Astrocyte (in vitro differentiated cells and primary cell): Measurements from ENCODE around the gene DHX58. TPM values are rescaled to one million over a fixed set of nuclear protein-coding genes. Genes with fewer than 3 reads are reported as not detected.

Experiments
- DNase-seq: peaks from one replicate; pipeline ENCODE4 v3.0.0-alpha.2; 2010; ENCODE audit warnings: low read depth
- FAIRE-seq: peaks from 2 replicates; lab custom pipeline; 2011; peaks lifted over from hg19 to GRCh38; lab: Jason Lieb, UNC
- H2AFZ ChIP-seq: 2 replicates; pipeline ENCODE4 v1.6.0; 2012; ENCODE audit warnings: low read depth, low read length, inconsistent platforms
- H3K27ac ChIP-seq: 2 replicates; pipeline ENCODE4 v1.5.1; 2011; ENCODE audit warnings: low read depth, low read length, inconsistent platforms
- H3K27me3 ChIP-seq: 2 replicates; pipeline ENCODE4 v1.6.0; 2011; ENCODE audit warnings: low read length, inconsistent platforms; ENCODE audit not compliant: insufficient read depth
- H3K36me3 ChIP-seq: 2 replicates; pipeline ENCODE4 v1.5.1; 2011; ENCODE audit warnings: low read length, inconsistent platforms; ENCODE audit not compliant: insufficient read depth
- H3K4me1 ChIP-seq: 2 replicates; pipeline ENCODE4 v1.5.1; 2011; ENCODE audit warnings: low read length, inconsistent platforms; ENCODE audit not compliant: insufficient read depth
- H3K4me2 ChIP-seq: 2 replicates; pipeline ENCODE4 v1.6.0; 2012; ENCODE audit warnings: low read length, inconsistent platforms
- H3K4me3 ChIP-seq: 2 replicates; pipeline ENCODE4 v1.5.1; 2011; ENCODE audit warnings: low read depth, mild to moderate bottlenecking, low read length, inconsistent platforms; ENCODE audit not compliant: insufficient read depth
- H3K79me2 ChIP-seq: 2 replicates; pipeline ENCODE4 v1.6.0; 2012; ENCODE audit warnings: mild to moderate bottlenecking, low read length, inconsistent platforms; ENCODE audit not compliant: insufficient read depth
- H3K9ac ChIP-seq: 2 replicates; pipeline ENCODE4 v1.6.0; 2012; ENCODE audit warnings: mild to moderate bottlenecking, low read length, inconsistent platforms
- H3K9me3 ChIP-seq: 2 replicates; pipeline ENCODE4 v1.5.1; 2012; ENCODE audit warnings: low read depth, mild to moderate bottlenecking, low read length, inconsistent platforms; ENCODE audit not compliant: insufficient read depth
- H4K20me1 ChIP-seq: 2 replicates; pipeline ENCODE4 v1.6.0; 2012; ENCODE audit warnings: low read length, inconsistent platforms; ENCODE audit not compliant: insufficient read depth
- H3K27ac Mint-ChIP-seq: one replicate; pipeline ENCODE4 v1.8.0; 2021; ENCODE audit warnings: mild to moderate bottlenecking, mixed read lengths; ENCODE audit not compliant: unreplicated experiment
- H3K27me3 Mint-ChIP-seq: one replicate; pipeline ENCODE4 v1.8.0; 2021; ENCODE audit warnings: low read depth, mixed read lengths; ENCODE audit not compliant: unreplicated experiment
- H3K36me3 Mint-ChIP-seq: one replicate; pipeline ENCODE4 v1.8.0; 2021; ENCODE audit warnings: low read depth, mixed read lengths; ENCODE audit not compliant: unreplicated experiment
- H3K4me1 Mint-ChIP-seq: one replicate; pipeline ENCODE4 v1.8.0; 2021; ENCODE audit warnings: low read depth, mixed read lengths; ENCODE audit not compliant: unreplicated experiment
- H3K4me3 Mint-ChIP-seq: one replicate; pipeline ENCODE4 v1.8.0; 2021; ENCODE audit warnings: mild to moderate bottlenecking, moderate library complexity, mixed read lengths; ENCODE audit not compliant: unreplicated experiment
- H3K9me3 Mint-ChIP-seq: one replicate; pipeline ENCODE4 v1.8.0; 2021; ENCODE audit warnings: mild to moderate bottlenecking, mixed read lengths; ENCODE audit not compliant: unreplicated experiment
- CTCF ChIP-seq: IDR thresholded peaks from 2 replicates; pipeline ENCODE4 v1.5.1; 2011; ENCODE audit warnings: low read depth, mild to moderate bottlenecking, inconsistent platforms, low read length, moderate library complexity; ENCODE audit not compliant: insufficient read depth
- EZH2 ChIP-seq: IDR thresholded peaks from 2 replicates; pipeline ENCODE4 v1.6.1; 2012; ENCODE audit warnings: mild to moderate bottlenecking, low read length, inconsistent platforms; ENCODE audit not compliant: insufficient read depth
- total RNA-seq: library from RNA; stranded (reverse); gene quantifications from 2 replicates; pipeline ENCODE4 v1.2.1, GENCODE V29; 2021

The DHX58 gene
- total RNA-seq, 1 donor from 2014 or later: 5.4 TPM

GRCh38 chr17:42122371-42123303 lies 10.1 kb upstream of the DHX58 start, which contains the start of gene HSPB9:
Gene HSPB9 (plus strand): TSS chr17:42122804. CDS start chr17:42122851, 47 bp downstream.
- Histone ChIP-seq H3K4me2 (peak within 1 kb of the TSS; percentile 79), H4K20me1 (peaks cover 10% of the 10 kb centered on the region), H3K4me1 (peaks cover 4% of the 10 kb centered on the region), H3K79me2 (no peaks in the 10 kb centered on the region), H3K9ac (no peak within 1 kb of the TSS), H3K36me3 (peaks cover 8% of the 10 kb centered on the region), H3K27ac (no peak within 1 kb of the TSS), H3K4me3 (no peak within 1 kb of the TSS), H3K27me3 (no peaks in the 10 kb centered on the region), H3K9me3 (no peaks in the 10 kb centered on the region), H2AFZ (no peak within 1 kb of the TSS)
- FAIRE-seq (no peak), DNase-seq (no peak)
- H3K4me1 Mint-ChIP-seq: peaks cover 3% of the 10 kb centered on the region
- H3K27me3 Mint-ChIP-seq: no peaks in the 10 kb centered on the region
- H3K36me3 Mint-ChIP-seq: peaks cover 6% of the 10 kb centered on the region
- H3K27ac Mint-ChIP-seq: peak within 1 kb of the TSS; percentile 78
- TF ChIP-seq EZH2: no peak
- H3K9me3 Mint-ChIP-seq: no peaks in the 10 kb centered on the region
- peak within 1 kb of the TSS; percentile 73 for H3K4me3 Mint-ChIP-seq

- Histone ChIP-seq H2AFZ (no peak within 1 kb of the TSS), H4K20me1 (peaks cover 10% of the 10 kb centered on the region), H3K4me2 (peak within 1 kb of the TSS; percentile 79), H3K36me3 (no peaks in the 10 kb centered on the region), H3K79me2 (no peaks in the 10 kb centered on the region), H3K27me3 (no peaks in the 10 kb centered on the region), H3K4me3 (peak within 1 kb of the TSS; percentile 26), H3K4me1 (peaks cover 4% of the 10 kb centered on the region), H3K9ac (peak within 1 kb of the TSS; percentile 52), H3K9me3 (no peaks in the 10 kb centered on the region), H3K27ac (no peak within 1 kb of the TSS)
- peak within 1 kb of the TSS; percentile 78 for H3K27ac Mint-ChIP-seq
- H3K9me3 Mint-ChIP-seq: no peaks in the 10 kb centered on the region
- DNase-seq (peak; percentile 48), FAIRE-seq (no peak)
- TF ChIP-seq CTCF (no peak), EZH2 (no peak)
- no peaks in the 10 kb centered on the region for H3K27me3 Mint-ChIP-seq
- H3K4me3 Mint-ChIP-seq: peak within 1 kb of the TSS; percentile 79
- peaks cover 3% of the 10 kb centered on the region for H3K4me1 Mint-ChIP-seq
- H3K36me3 Mint-ChIP-seq: peaks cover 8% of the 10 kb centered on the region
Observed at GRCh38 chr17:42120770-42121769, 8.6 kb upstream of the DHX58 start, which contains the start of gene KAT2A. Gene KAT2A (minus strand): TSS chr17:42121367. CDS start chr17:42121304, 63 bp downstream.
